GM21515 (cell line): ENCODE measurements around the gene INPP5F.
"Not testable (repeated sequence)": the region's sequence is repeated elsewhere in the genome, so short reads cannot be mapped to it uniquely, and the experiment has no call there.

Experiments used
- ATAC-seq: cut with Tn5 transposase; IDR thresholded peaks from one replicate; pipeline ENCODE4 v1.9.1; 2021; ENCODE audit not compliant: unreplicated experiment

The INPP5F gene

GRCh38 chr10:119772334-119772733, 46.5 kb downstream of the INPP5F start:
- no peak for ATAC-seq

- ATAC-seq: not testable (repeated sequence)
Observed at GRCh38 chr10:119773041-119773440, 47.2 kb downstream of the INPP5F start.

DNA sequence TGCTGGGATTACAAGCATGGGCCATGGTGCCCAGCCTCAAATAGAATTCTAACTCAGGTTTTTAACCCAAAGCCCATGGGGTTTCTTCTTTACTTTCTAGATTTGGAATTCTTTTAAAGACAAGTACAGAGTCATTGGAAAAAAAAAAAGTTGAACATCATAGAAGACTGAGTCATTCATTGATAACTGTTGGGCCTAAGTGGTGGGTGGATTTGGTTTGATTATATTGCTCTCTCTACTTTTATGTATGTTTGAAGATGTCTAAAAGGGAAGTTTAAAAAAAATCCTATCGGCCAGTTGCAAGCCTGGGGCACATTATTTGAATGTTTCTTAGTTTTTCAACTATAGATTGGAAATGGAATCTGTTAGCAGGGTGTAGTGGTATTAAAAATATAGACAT, 49.7 kb downstream of the INPP5F start:
- no peak for ATAC-seq

GRCh38 chr10:119776536-119776935, 50.7 kb downstream of the INPP5F start:
- ATAC-seq: no peak

GRCh38 chr10:119777686-119778085, 51.8 kb downstream of the INPP5F start:
- ATAC-seq: no peak

- no peak for ATAC-seq
Observed at GRCh38 chr10:119778776-119779445, 53.1 kb downstream of the INPP5F start.

DNA sequence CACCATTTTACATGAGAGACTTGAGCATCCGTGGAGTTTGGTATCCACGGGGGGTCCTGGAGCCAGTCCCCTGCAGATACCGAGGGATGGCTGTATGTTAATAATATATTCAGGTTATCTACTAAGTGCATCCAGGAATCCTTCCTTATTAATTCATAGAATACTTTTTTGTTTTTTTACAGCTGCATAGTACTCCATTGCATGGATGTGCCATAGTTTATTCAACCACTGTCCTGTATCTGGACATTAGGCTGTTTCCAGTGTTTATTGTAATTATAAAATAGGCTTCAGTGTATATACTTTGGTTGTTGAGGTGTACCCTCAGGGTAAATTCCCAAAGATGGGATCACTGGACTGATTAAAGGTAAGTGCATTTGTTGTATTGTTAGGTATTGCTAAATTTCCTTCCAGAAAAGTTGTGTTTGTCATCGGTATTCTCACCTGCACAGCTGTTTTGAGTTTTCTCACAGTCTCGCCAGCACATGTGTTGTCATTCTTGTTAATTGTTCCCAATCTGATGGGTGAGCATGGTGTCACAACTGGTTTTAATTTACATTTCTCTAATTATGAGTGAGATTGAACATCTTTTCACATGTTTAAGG, 55.1 kb downstream of the INPP5F start:
- ATAC-seq: no peak

- no peak for ATAC-seq
Observed at GRCh38 chr10:119781498-119781897, 55.6 kb downstream of the INPP5F start.

DNA sequence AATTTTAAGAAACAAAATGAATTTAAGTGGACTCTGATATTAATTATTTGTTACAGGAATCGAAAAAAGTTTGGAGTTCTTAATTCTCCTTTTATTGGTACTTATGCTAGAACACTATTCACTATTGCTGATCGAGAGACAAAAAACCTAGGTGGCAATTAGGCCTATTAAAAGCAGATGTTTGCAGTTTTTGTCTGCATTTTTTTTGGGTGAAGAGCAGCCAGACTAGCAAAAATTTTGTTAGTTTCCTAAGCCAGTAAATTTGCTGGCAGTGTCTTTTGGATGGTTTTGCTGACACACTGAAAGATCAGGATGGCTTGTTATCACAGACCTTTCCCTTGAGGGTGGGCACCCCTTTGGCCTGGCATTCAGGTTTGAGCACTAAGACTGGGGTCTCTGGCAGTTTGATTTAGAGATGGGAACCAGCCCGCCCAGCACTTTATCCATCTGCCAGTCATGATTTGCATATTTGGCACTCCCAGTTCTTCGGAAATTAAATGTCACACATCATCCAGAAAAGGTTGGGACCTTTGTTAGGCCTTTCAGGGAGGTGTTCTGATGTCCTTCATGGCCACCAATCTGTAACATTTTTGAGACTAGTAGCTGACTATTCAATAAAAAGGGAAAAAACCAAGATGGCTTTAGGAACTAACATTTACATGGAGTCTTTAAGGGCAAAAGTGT, 57.3 kb downstream of the INPP5F start:
- no peak for ATAC-seq

DNA sequence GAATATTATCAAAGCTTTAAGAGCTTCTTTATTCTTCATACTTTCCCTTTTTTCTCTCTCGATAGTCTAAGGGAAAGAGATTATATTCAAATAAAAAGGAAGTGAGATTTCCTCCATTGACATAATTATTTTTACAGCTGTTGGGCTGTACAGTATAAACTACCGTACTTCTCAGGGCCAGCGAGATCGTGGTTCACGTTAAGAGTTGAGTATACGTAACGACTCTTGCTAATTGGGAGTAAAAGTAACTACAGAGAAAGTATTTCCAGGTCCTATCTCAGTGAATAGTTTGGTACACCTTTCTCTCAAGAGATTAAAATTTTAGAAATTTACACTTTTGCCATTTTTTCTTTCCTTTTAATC, 57.8 kb downstream of the INPP5F start:
- ATAC-seq: no peak

DNA sequence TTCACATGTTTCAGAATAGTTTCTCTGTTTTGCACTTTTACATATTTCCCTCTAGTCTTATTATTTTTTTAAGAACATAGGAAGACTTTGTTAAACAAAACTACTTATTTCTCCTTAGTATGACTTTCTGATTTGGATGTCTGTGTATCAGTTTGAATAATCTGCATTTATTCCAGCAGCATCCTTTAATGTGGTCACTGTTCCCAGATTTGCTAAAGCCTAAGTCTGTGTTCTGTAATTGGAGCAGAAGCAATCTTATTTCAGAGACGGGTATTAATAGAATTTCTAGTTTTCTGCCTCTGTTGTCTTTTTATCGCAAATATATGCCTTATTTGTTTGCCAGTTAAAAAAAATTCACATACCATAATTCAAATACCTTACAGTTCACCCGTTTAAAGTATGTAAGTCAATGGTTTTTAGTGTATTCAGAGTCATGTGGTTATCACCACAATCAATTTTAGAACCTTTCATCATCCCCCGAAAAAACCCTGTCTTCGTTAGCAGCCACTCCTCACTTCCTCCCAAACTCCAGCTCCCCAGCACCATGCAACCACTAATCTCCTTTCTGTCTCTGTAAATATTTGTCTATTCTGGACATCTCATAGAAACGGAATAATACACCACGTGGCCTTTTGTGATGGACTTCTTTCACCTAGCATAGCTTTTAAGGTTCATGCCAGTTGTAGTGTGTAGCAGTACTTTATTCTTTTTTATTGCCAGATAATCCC, 58.7 kb downstream of the INPP5F start:
- peak; percentile 77 for ATAC-seq

DNA sequence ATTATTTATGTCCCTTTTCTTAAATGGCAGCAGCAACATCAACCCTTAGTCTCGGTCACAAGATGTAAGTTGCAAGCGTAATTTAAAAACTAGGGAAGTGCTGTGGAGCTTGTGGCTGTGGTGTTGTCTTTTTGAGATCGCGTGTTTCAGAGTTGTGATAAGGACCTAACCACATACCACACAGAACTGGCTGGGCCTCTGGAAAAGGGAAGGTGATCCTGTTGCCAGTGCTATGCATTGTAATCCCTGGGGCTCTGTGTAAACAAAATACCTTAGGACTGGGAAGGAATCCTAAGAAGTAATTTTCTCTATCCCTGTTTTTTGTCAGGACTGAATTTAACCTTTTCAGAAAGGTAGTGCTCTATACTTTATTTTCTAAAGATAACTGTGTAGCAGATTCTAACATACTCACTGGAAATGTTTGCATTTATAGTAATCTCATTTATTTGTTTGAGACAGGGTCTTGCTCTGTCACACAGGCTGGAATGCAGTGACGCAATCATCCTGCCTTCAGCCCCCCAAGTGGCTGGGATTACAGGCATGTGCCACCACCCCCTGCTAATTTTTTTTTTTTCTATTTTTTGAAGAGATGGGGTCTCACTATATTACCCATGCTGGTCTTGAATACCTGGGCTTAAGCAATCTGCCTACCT, 60.4 kb downstream of the INPP5F start:
- no peak for ATAC-seq

DNA sequence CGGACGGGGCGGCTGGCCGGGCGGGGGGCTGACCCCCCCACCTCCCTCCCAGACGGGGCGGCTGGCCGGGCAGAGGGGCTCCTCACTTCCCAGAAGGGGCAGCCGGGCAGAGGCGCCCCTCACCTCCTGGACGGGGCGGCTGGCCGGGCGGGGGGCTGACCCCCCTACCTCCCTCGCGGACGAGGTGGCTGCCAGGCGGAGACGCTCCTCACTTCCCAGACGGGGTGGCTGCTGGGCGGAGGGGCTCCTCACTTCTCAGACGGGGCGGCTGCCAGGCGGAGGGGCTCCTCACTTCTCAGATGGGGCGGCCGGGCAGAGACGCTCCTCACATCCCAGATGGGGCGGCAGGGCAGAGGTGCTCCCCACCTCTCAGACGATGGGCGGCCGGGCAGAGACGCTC, 69.3 kb downstream of the INPP5F start:
- not testable (repeated sequence) for ATAC-seq

- ATAC-seq: no peak
Observed at GRCh38 chr10:119796039-119796438, 70.2 kb downstream of the INPP5F start.

DNA sequence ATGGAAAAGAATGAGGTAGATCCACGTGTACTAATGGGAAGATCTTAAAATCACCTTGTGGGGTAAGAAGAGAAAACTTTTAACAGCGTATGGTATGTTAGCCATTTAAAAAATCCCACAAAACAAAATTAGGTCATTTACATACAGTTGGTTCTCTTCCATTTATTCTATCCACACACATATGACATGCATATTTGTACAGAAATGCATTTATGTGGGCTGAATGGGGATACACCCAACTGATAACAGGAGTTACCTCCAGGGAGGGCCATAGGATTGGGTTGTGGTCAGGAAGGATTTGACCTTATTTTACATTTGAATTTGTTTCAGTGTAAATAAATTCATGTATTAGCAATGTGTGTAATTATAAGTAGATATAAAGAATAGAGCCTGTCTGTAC, 75.3 kb downstream of the INPP5F start:
- no peak for ATAC-seq

- ATAC-seq: no peak
Observed at GRCh38 chr10:119801998-119802538, 76.2 kb downstream of the INPP5F start.

- no peak for ATAC-seq
Observed at GRCh38 chr10:119803264-119803663, 77.4 kb downstream of the INPP5F start.

DNA sequence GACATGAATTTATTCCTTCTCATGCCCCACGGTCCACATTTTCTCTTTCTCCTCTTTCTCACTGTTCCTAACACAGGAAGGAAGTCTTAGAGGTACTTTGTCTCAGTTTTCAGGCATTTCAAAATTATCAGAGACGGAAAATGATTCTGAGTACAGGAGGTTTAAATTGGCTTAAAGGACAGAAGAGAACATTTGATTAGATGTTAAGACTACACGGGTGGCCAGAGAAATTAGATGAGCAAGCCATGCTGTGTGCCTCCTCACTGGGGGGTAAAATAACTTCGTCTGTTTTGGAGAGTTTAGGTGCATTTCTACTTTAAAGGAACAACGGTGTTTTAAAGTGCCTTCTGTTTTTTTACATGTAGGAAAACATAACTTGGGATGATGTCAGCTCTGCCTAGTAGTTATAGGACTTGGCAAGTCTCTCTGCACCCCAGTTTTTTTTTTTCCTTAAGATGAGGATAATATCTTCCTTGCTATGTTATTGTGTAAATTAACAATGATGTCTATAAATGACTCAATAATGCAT, 79.9 kb downstream of the INPP5F start:
- ATAC-seq: no peak

DNA sequence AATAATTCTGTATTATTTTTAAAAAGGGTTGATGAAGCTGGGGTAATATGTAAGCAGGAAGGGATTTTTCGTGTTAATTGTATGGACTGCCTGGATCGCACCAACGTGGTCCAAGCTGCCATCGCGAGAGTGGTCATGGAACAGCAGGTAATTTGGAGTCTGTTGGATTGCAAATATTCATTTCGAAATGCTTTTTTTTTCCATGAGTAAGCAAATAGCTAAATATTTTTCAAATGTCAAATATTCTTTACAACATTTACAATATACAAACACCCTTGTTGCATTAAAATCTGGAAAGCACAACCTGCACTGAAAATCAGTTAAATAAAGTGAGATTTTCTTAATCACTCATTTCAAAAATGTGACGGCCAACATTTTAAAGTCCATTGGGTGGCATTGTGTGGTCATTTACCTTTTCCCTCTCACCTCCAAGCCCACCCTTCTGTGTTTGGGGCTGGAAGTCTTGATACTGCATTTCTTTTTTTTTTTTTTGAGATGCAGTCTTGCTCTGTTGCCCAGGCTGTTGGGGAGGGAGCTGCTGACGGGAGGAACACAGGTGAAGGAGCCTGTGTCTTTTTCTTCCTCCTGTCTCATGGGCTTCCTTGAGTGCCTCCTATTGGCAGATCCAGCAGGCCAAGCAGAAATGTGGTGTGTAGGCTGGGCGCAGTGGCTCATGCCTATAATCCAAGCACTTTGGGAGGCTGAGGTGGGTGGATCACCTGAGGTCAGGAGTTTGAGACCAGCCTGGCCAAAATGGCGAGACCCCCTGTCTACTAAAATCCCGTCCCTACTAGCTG, 80.7 kb downstream of the INPP5F start:
- no peak for ATAC-seq
